Rectal smooth muscle tissue (tissue), 1 donor: ENCODE data around the gene ABCA3.

Source experiments
- H3K27ac ChIP-seq: one replicate; pipeline ENCODE4 v1.7.0; 2013; ENCODE audit warnings: low read depth, low read length, inconsistent platforms
- H3K27me3 ChIP-seq: one replicate; pipeline ENCODE4 v1.7.0; 2013; ENCODE audit warnings: low read length; ENCODE audit not compliant: control insufficient read depth, insufficient read depth
- H3K36me3 ChIP-seq: one replicate; pipeline ENCODE4 v1.7.0; 2013; ENCODE audit warnings: low read length; ENCODE audit not compliant: control insufficient read depth, insufficient read depth
- H3K4me1 ChIP-seq: one replicate; pipeline ENCODE4 v1.7.0; 2013; ENCODE audit warnings: low read length; ENCODE audit not compliant: control insufficient read depth, insufficient read depth
- H3K4me3 ChIP-seq: one replicate; pipeline ENCODE4 v1.7.0; 2013; ENCODE audit warnings: low read length
- H3K9ac ChIP-seq: one replicate; pipeline ENCODE4 v1.7.0; 2013; ENCODE audit warnings: low read length

ABCA3 gene

DNA sequence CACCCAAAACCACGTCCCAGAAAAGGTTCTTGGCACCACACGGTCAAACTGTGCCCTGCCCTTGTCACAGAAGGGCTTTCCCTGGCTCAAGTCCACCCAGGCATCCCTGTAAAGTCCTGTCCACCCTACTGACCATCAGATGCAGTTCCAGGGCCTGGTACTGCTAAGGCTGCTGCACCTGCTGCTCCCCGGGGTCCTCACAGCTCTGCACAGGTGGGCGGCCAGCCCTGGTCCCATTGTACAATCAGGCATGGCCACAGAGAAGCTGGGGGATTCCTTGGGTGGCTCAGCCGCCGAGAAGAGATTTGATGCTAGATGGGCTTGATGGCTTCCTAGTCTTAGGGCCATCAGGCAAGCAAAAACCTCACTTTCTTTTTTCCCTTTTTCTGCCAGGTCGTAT is 15.3 kb downstream of the ABCA3 start:
- no peak overlapping the region for H3K9ac ChIP-seq
- no peaks in the 10 kb centered on the region for H3K4me1 ChIP-seq
- no peak overlapping the region for H3K4me3 ChIP-seq
- H3K27me3 ChIP-seq: no peaks in the 10 kb centered on the region
- H3K27ac ChIP-seq: no peak overlapping the region
- H3K36me3 ChIP-seq: peaks cover 2% of the 10 kb centered on the region

- peaks cover 3% of the 10 kb centered on the region for H3K36me3 ChIP-seq
- H3K27ac ChIP-seq: no peak overlapping the region
- H3K4me3 ChIP-seq: no peak overlapping the region
- no peak overlapping the region for H3K9ac ChIP-seq
- H3K27me3 ChIP-seq: no peaks in the 10 kb centered on the region
- no peaks in the 10 kb centered on the region for H3K4me1 ChIP-seq
Observed at GRCh38 chr16:2324296-2324859, 16.1 kb downstream of the ABCA3 start.

DNA sequence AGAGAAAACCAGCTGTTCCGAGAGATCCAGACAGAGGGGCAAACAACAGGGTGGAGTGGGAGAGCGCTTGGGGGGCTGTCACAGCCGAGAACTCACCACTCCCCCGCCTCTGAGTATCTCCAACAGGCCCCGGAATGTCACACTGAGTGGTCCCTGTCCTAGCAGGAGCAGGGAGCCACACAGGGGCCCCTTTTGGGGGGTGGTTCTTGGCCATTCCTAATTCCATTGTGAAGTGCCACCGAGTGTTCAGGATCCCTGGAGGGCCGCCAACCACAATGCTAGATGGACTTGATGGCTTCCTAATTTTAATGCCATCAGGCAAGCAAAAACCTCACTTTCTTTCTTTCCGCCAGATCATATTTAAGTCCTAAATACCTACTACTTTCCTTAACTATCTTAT is 16.8 kb downstream of the ABCA3 start:
- H3K36me3 ChIP-seq: peaks cover 4% of the 10 kb centered on the region
- no peak overlapping the region for H3K9ac ChIP-seq
- H3K4me3 ChIP-seq: no peak overlapping the region
- no peaks in the 10 kb centered on the region for H3K27me3 ChIP-seq
- no peaks in the 10 kb centered on the region for H3K4me1 ChIP-seq
- no peak overlapping the region for H3K27ac ChIP-seq

DNA sequence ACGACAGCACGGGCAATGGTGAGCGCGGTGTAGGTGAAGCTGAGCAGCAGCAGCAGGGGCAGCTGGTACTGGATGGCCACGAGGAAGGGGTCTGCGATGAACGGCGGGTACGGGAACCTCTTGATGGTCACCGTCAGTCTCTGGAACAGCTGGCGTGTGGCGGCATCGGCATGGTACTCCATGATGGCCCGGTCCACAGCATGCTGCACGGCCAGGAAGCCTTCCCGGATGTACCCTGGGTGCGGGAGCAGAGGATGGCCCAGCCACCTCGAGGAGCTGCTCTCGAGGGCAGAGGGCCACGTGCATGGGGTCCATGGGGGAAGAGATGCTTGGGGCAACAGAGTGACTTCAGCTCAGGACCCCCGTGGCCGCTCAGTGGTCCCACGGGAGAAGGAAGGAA is 20.9 kb downstream of the ABCA3 start:
- H3K27me3 ChIP-seq: no peaks in the 10 kb centered on the region
- H3K27ac ChIP-seq: no peak overlapping the region
- H3K9ac ChIP-seq: no peak overlapping the region
- H3K36me3 ChIP-seq: peaks cover 4% of the 10 kb centered on the region
- no peak overlapping the region for H3K4me3 ChIP-seq
- H3K4me1 ChIP-seq: no peaks in the 10 kb centered on the region

DNA sequence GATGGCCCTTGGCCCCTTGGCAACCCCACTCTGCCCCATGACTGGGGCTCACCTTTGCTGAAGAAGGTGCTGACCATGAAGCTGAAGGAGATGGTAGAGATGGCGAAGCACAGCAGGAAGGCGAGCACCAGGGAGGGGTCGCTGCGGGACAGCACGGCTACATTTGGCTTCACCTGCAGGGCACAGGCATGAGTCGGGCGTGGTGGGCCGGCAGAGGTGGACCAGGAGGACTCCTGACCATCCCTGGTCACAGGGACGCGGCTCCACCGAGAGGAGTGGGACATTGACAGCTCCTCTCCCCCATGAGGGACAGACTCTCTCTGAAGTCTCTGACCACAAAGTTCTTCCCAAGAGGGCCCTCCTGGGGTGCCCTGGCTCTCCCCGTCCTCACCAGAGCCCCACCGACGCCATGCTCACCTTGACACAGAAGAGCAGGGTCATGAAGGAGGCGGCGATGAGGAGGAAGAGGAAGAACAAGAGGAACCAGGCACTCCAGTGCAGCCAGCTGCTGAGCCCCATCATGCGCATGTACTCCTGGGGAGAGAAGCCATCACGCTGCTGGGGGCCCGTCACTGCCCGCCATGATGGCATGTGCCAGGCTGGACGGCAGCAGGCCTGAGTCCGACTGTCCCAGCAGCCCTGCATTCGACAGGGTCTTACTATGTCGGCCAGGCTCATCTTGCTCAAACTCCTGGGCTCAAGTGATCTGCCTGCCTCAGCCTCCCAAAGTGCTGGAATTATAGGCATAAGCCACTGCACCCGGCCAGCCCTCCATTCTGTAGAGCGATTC is 23.1 kb downstream of the ABCA3 start:
- H3K27ac ChIP-seq: no peak overlapping the region
- H3K4me3 ChIP-seq: no peak overlapping the region
- no peaks in the 10 kb centered on the region for H3K27me3 ChIP-seq
- no peaks in the 10 kb centered on the region for H3K4me1 ChIP-seq
- peaks cover 4% of the 10 kb centered on the region for H3K36me3 ChIP-seq
- no peak overlapping the region for H3K9ac ChIP-seq

DNA sequence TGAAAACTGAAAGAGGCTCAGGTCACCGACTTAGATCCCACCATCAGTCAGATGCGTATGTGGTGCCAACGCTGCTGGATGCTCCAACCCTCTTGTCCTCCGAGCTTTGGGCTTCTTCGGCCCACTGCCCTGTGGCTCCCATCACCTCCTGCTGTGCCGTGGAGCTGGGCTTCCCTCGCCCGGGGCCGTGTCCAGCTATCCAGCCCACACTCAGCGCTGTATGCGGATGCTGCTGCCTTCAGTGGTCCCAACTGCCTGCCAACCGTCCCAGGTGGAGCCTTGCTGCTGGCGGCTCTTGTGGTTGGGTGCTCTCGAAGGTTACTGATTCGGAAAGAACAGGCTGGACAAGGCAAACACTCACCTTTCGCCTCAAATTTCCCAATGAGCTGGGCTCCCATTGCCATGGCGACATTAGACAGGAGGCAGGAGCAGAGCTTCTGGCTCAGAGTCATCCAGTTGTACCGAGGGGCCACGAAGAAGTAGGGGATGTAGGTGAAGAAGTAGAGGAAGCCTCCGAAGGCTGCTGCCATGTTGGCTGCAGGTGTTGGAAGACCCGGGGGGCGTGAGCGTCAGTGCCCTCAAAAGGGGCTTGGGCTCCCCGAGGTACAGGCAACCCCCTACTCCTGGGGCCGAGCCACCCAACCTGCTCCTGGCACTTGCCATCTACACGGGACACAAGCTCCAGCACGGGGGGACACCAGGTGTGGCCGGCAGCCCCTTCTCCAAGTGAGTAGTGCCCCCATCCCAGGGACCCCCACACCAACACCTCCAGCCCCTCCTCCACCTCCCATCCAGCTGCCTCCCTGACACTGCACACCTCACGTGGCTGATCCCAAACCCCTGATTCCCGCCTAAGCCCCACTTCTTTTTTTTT is 32.2 kb downstream of the ABCA3 start:
- no peaks in the 10 kb centered on the region for H3K27me3 ChIP-seq
- no peaks in the 10 kb centered on the region for H3K36me3 ChIP-seq
- no peaks in the 10 kb centered on the region for H3K4me1 ChIP-seq
- no peak overlapping the region for H3K9ac ChIP-seq
- no peak overlapping the region for H3K4me3 ChIP-seq
- H3K27ac ChIP-seq: no peak overlapping the region

GRCh38 chr16:2299915-2300192 is 40.7 kb downstream of the ABCA3 start:
- H3K36me3 ChIP-seq: peaks cover 2% of the 10 kb centered on the region

DNA sequence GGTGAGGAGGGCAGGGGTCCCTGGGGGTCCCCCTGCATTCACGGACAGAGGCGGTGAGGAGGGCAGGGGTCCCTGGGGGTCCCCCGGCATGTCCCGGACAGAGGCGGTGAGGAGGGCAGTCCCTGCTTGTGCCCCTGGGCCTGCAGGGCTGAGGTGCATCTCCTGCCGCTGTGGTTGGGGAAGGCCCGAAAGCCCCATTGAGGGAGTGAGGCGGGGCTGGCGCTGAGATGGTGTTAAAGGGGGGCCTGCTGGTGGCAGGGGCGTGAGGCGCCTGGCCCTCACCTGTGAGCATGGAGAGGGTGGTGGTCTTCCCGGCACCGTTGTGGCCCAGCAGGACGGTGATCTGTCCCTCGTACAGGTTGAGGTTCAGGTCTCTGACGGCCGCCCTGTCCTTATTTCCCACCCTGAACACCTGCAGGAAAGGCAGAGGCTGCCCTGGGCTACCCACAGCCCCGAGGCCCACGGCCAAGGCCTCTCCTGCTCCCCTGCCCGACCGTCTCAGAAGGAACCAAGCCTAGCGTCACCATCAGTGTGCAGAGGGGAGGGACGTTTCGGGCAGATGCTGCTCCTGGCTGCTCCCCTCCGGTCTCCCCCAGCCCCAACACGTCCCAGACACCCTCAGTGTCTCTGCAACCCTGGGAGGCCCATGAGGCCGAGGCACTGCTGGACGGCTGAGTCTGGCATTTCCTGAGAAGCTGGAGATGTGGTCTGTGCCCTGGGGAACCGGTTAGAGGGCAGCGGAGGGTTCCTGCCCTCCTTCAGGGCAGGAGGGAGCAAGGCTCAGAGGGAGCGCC is 41.2 kb downstream of the ABCA3 start:
- H3K4me1 ChIP-seq: no peaks in the 10 kb centered on the region
- no peak overlapping the region for H3K4me3 ChIP-seq
- no peaks in the 10 kb centered on the region for H3K27me3 ChIP-seq
- H3K36me3 ChIP-seq: peaks cover 2% of the 10 kb centered on the region
- no peak overlapping the region for H3K27ac ChIP-seq
- H3K9ac ChIP-seq: no peak overlapping the region

More at GRCh38 chr16:2299915-2300192, 40.7 kb downstream of the ABCA3 start:
- Histone ChIP-seq H3K9ac (no peak overlapping the region), H3K27ac (no peak overlapping the region), H3K27me3 (no peaks in the 10 kb centered on the region), H3K4me3 (no peak overlapping the region), H3K4me1 (no peaks in the 10 kb centered on the region)

GRCh38 chr16:2298621-2299020 is 41.9 kb downstream of the ABCA3 start:
- H3K4me1 ChIP-seq: no peaks in the 10 kb centered on the region
- no peak overlapping the region for H3K9ac ChIP-seq
- peaks cover 2% of the 10 kb centered on the region for H3K36me3 ChIP-seq
- no peaks in the 10 kb centered on the region for H3K27me3 ChIP-seq
- H3K4me3 ChIP-seq: no peak overlapping the region
- H3K27ac ChIP-seq: no peak overlapping the region

GRCh38 chr16:2297506-2297860 is 43.0 kb downstream of the ABCA3 start:
- peaks cover 2% of the 10 kb centered on the region for H3K36me3 ChIP-seq

DNA sequence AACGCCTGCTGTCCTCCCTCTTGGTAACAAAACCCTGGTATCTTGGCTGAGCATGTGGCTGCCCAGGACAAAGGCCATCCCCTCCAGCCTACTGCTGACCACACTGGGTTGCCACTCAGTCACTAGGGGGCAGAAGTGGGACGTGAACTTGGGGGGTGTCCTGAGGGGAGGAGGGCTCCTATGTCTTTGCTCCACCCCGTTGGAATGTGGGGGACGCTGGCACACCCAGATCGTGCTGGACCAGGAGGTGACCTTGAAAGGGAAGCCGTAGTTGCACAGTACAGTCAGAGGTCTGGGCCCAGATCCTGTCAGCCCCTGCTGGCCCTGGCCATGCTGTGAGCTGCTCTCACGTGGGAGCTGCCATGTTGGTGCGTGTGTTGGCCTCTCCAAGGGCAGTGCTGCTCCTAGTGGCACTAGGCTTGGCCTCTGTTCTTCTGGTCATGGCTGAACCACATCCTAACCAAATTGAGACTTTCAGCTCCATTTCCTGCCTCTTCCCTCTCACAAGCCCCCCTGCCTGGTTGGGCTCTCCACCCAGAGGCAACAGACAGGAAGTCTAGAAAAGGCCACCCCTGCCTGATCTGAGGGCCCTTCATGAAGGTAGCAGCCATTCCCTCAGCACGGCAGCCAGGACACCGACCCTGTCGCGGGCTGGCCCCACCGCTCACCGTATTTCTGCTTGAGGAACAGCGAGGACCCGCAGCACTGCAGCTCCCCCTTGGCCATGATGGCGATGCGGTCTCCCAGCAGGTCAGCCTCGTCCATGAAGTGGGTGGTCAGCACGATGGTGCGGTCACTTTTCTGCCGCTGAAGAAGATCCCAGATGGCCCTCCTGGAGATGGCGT is 43.6 kb downstream of the ABCA3 start:
- H3K4me3 ChIP-seq: no peak overlapping the region
- no peak overlapping the region for H3K27ac ChIP-seq
- no peaks in the 10 kb centered on the region for H3K4me1 ChIP-seq
- no peaks in the 10 kb centered on the region for H3K27me3 ChIP-seq
- H3K36me3 ChIP-seq: peaks cover 2% of the 10 kb centered on the region
- H3K9ac ChIP-seq: no peak overlapping the region

More at GRCh38 chr16:2297506-2297860, 43.0 kb downstream of the ABCA3 start:
- no peak overlapping the region for H3K27ac ChIP-seq
- no peak overlapping the region for H3K4me3 ChIP-seq
- H3K9ac ChIP-seq: no peak overlapping the region
- H3K4me1 ChIP-seq: no peaks in the 10 kb centered on the region
- no peaks in the 10 kb centered on the region for H3K27me3 ChIP-seq
